ENCODE results near the gene GATAD2A.

The GATAD2A gene

GRCh38 chr19:19490214-19490968 is 84.9 kb downstream of the GATAD2A start:
- H3K27ac ChIP-seq, result no peak overlapping the region
- H3K4me3 ChIP-seq (IDR thresholded peaks at IDR 0.05; ENCODE audit: insufficient read depth, low read depth, low read length), result no peak overlapping the region
- no peaks in the 10 kb centered on the region for H3K27me3 ChIP-seq (ENCODE audit: insufficient read depth, low read depth)
- TF ChIP-seq CTCF (conservative IDR thresholded peaks at IDR 0.05; ENCODE audit: low read depth, low read length), result peak; percentile 77
- H3K4me2 ChIP-seq, result no peak overlapping the region
- peaks cover 7% of the 10 kb centered on the region for H3K4me1 ChIP-seq (ENCODE audit: low read depth, poor library complexity, severe bottlenecking)
- no peaks in the 10 kb centered on the region for H3K79me2 ChIP-seq (ENCODE audit: insufficient read depth, low read depth)
- no peaks in the 10 kb centered on the region for H3K36me3 ChIP-seq (ENCODE audit: insufficient read depth)
- H4K20me1 ChIP-seq (ENCODE audit: insufficient read depth), result 0 out of 2 replicates have a peak, but pooled peaks cover 3% of the 10 kb centered on the region
- H3K9ac ChIP-seq, result no peak overlapping the region
- H2AFZ ChIP-seq (ENCODE audit: low read depth), result no peak overlapping the region

- Histone ChIP-seq H3K79me2 (ENCODE audit: insufficient read depth, low read depth) (no peaks in the 10 kb centered on the region), H3K9ac (no peak overlapping the region), H3K4me2 (no peak overlapping the region), H3K27me3 (ENCODE audit: insufficient read depth, low read depth) (no peaks in the 10 kb centered on the region), H2AFZ (ENCODE audit: low read depth) (no peak overlapping the region), H3K36me3 (ENCODE audit: insufficient read depth) (no peaks in the 10 kb centered on the region), H3K4me1 (ENCODE audit: low read depth, poor library complexity, severe bottlenecking) (peaks cover 7% of the 10 kb centered on the region), H4K20me1 (ENCODE audit: insufficient read depth) (0 out of 2 replicates have a peak, but pooled peaks cover 3% of the 10 kb centered on the region), H3K4me3 (IDR thresholded peaks at IDR 0.05; ENCODE audit: insufficient read depth, low read depth, low read length) (no peak overlapping the region), H3K27ac (no peak overlapping the region)
- TF ChIP-seq CTCF (conservative IDR thresholded peaks at IDR 0.05; ENCODE audit: low read depth, low read length), result no peak
Observed at GRCh38 chr19:19491321-19492025, 86.0 kb downstream of the GATAD2A start.

- peaks cover 7% of the 10 kb centered on the region for H3K4me1 ChIP-seq (ENCODE audit: low read depth, poor library complexity, severe bottlenecking)
Observed at GRCh38 chr19:19492026-19492610, 86.6 kb downstream of the GATAD2A start.

More at GRCh38 chr19:19492026-19492610, 86.6 kb downstream of the GATAD2A start:
- Histone ChIP-seq H4K20me1 (ENCODE audit: insufficient read depth) (0 out of 2 replicates have a peak, but pooled peaks cover 3% of the 10 kb centered on the region), H3K27me3 (ENCODE audit: insufficient read depth, low read depth) (no peaks in the 10 kb centered on the region), H3K4me3 (IDR thresholded peaks at IDR 0.05; ENCODE audit: insufficient read depth, low read depth, low read length) (no peak overlapping the region), H3K27ac (no peak overlapping the region), H3K9ac (no peak overlapping the region), H2AFZ (ENCODE audit: low read depth) (no peak overlapping the region), H3K79me2 (ENCODE audit: insufficient read depth, low read depth) (no peaks in the 10 kb centered on the region), H3K4me2 (no peak overlapping the region), H3K36me3 (ENCODE audit: insufficient read depth) (no peaks in the 10 kb centered on the region)
- no peak for TF ChIP-seq CTCF (conservative IDR thresholded peaks at IDR 0.05; ENCODE audit: low read depth, low read length)
